Activated CD4-positive, CD25-positive, alpha-beta regulatory T cell treated with anti-CD3 and anti-CD28 coated beads, Interleukin-2, amount 50 U/mL, for 72 hours (primary cell): Measurements from ENCODE around the gene AP3D1.

ENCODE experiments used
- DNase-seq: peaks from one replicate; pipeline ENCODE4 v3.0.0; 2021

The AP3D1 gene

GRCh38 chr19:2058570-2059421, 92.6 kb downstream of the AP3D1 start:
- DNase-seq, result no peak

GRCh38 chr19:2057484-2058469, 93.6 kb downstream of the AP3D1 start:
- no peak for DNase-seq

GRCh38 chr19:2056837-2057192, 94.6 kb downstream of the AP3D1 start:
- DNase-seq, result no peak

- DNase-seq, result no peak
Observed at GRCh38 chr19:2055931-2056836, 95.2 kb downstream of the AP3D1 start.

- DNase-seq, result no peak
Observed at GRCh38 chr19:2054763-2055162, 96.6 kb downstream of the AP3D1 start.

- DNase-seq, result no peak
Observed at GRCh38 chr19:2053601-2054389, 97.6 kb downstream of the AP3D1 start.

- DNase-seq, result no peak
Observed at GRCh38 chr19:2051773-2052704, 99.3 kb downstream of the AP3D1 start.

GRCh38 chr19:2050991-2051772, 100.2 kb downstream of the AP3D1 start, which contains the start of gene MKNK2:
Gene MKNK2 (minus strand): TSS chr19:2051244. CDS start chr19:2050851, 393 bp downstream.
- peak; percentile 99 for DNase-seq
